Activated CD4-positive, alpha-beta T cell treated with anti-CD3 and anti-CD28 coated beads, Interleukin-2, amount 50 U/mL, for 1 hour (primary cell): ENCODE data around the gene FCHSD1.

Source experiments
- DNase-seq: peaks from one replicate; pipeline ENCODE4 v3.0.0-alpha.2; 2020

The FCHSD1 gene

GRCh38 chr5:141650851-141651727, at the start of gene FCHSD1:
Gene FCHSD1, minus strand, starts transcription at chr5:141651418. Its CDS starts 50 bp downstream, at chr5:141651368.
- peak; percentile 73 for DNase-seq

GRCh38 chr5:141697586-141697985, 46.4 kb upstream of the FCHSD1 start:
- no peak for DNase-seq

GRCh38 chr5:141696431-141696830, 45.2 kb upstream of the FCHSD1 start:
- DNase-seq = no peak

GRCh38 chr5:141695627-141696215, 44.5 kb upstream of the FCHSD1 start:
- no peak for DNase-seq

- DNase-seq = no peak
Observed at GRCh38 chr5:141694479-141694878, 43.3 kb upstream of the FCHSD1 start.

GRCh38 chr5:141692919-141693725, 41.9 kb upstream of the FCHSD1 start:
- peak; percentile 64 for DNase-seq

GRCh38 chr5:141692533-141692888, 41.3 kb upstream of the FCHSD1 start:
- DNase-seq = no peak

- peak; percentile 83 for DNase-seq
Observed at GRCh38 chr5:141691867-141692532, 40.8 kb upstream of the FCHSD1 start.

GRCh38 chr5:141691286-141691866, 40.2 kb upstream of the FCHSD1 start:
- DNase-seq = no peak

- no peak for DNase-seq
Observed at GRCh38 chr5:141686648-141687416, 35.6 kb upstream of the FCHSD1 start.

GRCh38 chr5:141685591-141685990, 34.4 kb upstream of the FCHSD1 start:
- no peak for DNase-seq

GRCh38 chr5:141683596-141684141, 32.5 kb upstream of the FCHSD1 start:
- DNase-seq = no peak

GRCh38 chr5:141681695-141682641, 30.8 kb upstream of the FCHSD1 start, which contains the start of gene ARAP3:
Gene ARAP3, minus strand, starts transcription at chr5:141682230. Its CDS starts 1,744 bp downstream, at chr5:141680486.
- peak; percentile 20 for DNase-seq

GRCh38 chr5:141681295-141681694, 30.1 kb upstream of the FCHSD1 start:
- DNase-seq = no peak

- no peak for DNase-seq
Observed at GRCh38 chr5:141680751-141681201, 29.6 kb upstream of the FCHSD1 start.

GRCh38 chr5:141680178-141680577, 29.0 kb upstream of the FCHSD1 start:
- no peak for DNase-seq

- DNase-seq = no peak
Observed at GRCh38 chr5:141677415-141677814, 26.2 kb upstream of the FCHSD1 start.

- no peak for DNase-seq
Observed at GRCh38 chr5:141675672-141676071, 24.5 kb upstream of the FCHSD1 start.

GRCh38 chr5:141674747-141675146, 23.5 kb upstream of the FCHSD1 start:
- no peak for DNase-seq
